GM18951 (cell line): ENCODE data around the gene AQP12A.

Experiments
- POLR2A ChIP-seq: IDR thresholded peaks from 4 replicates; pipeline ENCODE4 v1.6.1; 2011; ENCODE audit warnings: mild to moderate bottlenecking; ENCODE audit not compliant: insufficient read length, insufficient read depth; ENCODE audit errors: extremely low read depth
- in situ Hi-C: fragments of 300-500 bp; cut with MboI; formaldehyde crosslinking; loops from one replicate; pipeline ENCODE4 v1.12.0; 2022; ENCODE audit warnings: low sequenced_read_pairs, mixed read lengths, inconsistent platforms; ENCODE audit not compliant: unreplicated experiment

Gene AQP12A

GRCh38 chr2:240722796-240723735 lies 31.4 kb downstream of the AQP12A start:
- in situ Hi-C loops: no loop called here
- TF ChIP-seq POLR2A: no peak

GRCh38 chr2:240723851-240724250 lies 32.2 kb downstream of the AQP12A start:
- in situ Hi-C loops: no loop called here
- no peak for TF ChIP-seq POLR2A

DNA sequence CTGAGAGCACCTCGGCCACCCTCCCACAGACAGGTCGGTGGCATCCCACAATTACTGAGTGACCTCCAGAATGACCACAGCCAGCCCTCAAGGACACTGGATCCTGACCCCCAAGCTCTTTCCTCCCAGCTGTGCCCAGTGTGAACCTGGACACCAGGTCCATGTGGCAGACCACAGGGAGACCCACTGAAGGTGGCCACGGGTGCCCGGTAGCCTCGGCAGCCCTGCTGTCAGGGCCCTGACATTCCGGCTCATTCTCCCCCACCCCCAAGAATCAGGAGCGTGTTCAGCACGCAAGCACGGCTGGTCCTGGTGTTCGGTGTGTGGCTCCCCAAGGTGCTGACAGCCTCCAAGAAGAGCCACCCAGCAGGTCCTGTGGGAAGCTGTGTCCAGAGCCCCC lies 32.8 kb downstream of the AQP12A start:
- in situ Hi-C loops: no loop called here
- no peak for TF ChIP-seq POLR2A

DNA sequence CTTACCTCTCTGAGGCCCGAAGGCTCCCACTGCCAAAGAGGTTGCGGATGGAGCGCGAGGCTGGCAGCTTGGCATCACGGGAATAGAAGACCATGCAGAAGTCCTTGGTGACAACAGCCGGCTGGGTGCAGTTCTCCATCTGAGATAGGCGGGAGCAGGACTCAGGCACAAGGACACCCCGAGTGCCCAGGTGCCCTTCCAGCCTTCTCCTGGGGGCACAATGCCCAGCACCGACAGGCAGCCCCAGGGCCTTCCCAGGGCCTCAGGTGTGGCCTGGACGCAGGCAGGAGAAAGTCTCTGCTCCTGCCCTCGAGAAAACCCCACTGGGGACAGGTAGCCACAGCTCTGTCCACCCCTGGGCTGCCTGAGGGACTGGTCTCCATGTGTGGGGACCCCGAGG lies 33.6 kb downstream of the AQP12A start:
- TF ChIP-seq POLR2A: no peak
- in situ Hi-C loops: no loop called here

- TF ChIP-seq POLR2A: no peak
Observed at GRCh38 chr2:240725671-240726070, 34.0 kb downstream of the AQP12A start.

DNA sequence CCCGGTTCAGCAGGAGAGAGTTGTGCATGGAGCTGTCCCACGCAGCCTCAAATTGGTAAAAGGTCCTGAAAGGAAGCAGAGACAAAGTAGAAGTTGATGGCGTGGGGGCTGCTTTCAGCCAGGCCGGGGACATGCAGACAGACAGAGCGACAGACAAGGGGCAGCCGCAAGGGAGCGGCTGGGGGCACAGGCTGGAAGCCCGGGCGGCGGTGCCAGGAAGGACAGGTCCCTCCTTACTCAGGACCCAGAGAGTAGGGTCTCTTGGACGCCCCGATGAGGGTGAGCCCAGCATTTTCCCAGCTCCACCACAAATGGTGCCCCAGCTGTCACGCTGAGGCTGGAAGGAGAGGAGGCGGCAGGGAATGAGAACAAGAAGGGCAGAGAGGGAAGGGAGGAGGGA lies 35.2 kb downstream of the AQP12A start:
- TF ChIP-seq POLR2A: no peak
- in situ Hi-C loops: no loop called here

More at GRCh38 chr2:240725671-240726070, 34.0 kb downstream of the AQP12A start:
- in situ Hi-C loops: no loop called here

- in situ Hi-C loops: no loop called here
- no peak for TF ChIP-seq POLR2A
Observed at GRCh38 chr2:240727439-240727838, 35.8 kb downstream of the AQP12A start.

GRCh38 chr2:240727913-240728312 lies 36.2 kb downstream of the AQP12A start:
- in situ Hi-C loops: no loop called here
- no peak for TF ChIP-seq POLR2A

DNA sequence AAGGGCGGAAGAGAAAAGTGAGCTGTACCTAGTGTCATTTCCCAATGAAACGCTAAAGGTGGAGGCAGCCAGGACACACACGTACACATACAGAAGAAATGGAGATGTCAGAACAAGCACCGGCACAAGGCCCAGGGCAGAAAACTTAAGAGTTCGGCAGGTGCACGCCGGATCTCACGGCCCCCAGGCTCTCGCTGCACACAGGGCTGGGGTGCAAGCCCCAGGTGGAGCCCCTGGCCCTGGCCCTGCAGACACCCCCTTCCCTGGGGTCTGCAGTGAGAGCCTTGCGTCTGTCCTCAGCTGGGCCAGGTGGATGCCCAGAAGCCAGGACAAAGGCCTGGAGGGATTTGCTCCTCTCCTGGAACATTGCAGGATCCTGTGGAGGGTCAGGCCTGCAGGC lies 36.7 kb downstream of the AQP12A start:
- TF ChIP-seq POLR2A: no peak
- in situ Hi-C loops: no loop called here

DNA sequence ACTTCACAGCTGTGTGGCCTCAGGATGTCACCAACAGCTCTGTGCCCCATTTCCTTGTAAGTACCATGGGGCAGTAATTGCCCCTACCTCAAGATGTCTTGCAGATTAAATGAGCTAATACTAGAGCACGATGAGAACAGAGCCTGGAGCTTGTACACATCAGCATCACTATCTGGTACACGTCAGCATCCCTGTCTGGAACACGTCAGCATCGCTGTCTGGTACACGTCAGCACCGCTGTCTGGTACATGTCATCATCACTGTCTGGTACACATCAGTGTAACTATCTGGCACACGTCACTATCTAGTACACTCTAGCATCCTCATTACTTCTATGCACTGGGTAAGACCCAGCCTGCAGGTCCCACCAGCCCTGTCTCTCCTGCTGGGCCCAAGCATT lies 37.2 kb downstream of the AQP12A start:
- in situ Hi-C loops: no loop called here
- TF ChIP-seq POLR2A: no peak

GRCh38 chr2:240730501-240731177 lies 39.0 kb downstream of the AQP12A start:
- no peak for TF ChIP-seq POLR2A
- in situ Hi-C loops: no loop called here

GRCh38 chr2:240731178-240731545 lies 39.5 kb downstream of the AQP12A start:
- in situ Hi-C loops: no loop called here
- TF ChIP-seq POLR2A: no peak

- no peak for TF ChIP-seq POLR2A
- in situ Hi-C loops: no loop called here
Observed at GRCh38 chr2:240732184-240732583, 40.5 kb downstream of the AQP12A start.

DNA sequence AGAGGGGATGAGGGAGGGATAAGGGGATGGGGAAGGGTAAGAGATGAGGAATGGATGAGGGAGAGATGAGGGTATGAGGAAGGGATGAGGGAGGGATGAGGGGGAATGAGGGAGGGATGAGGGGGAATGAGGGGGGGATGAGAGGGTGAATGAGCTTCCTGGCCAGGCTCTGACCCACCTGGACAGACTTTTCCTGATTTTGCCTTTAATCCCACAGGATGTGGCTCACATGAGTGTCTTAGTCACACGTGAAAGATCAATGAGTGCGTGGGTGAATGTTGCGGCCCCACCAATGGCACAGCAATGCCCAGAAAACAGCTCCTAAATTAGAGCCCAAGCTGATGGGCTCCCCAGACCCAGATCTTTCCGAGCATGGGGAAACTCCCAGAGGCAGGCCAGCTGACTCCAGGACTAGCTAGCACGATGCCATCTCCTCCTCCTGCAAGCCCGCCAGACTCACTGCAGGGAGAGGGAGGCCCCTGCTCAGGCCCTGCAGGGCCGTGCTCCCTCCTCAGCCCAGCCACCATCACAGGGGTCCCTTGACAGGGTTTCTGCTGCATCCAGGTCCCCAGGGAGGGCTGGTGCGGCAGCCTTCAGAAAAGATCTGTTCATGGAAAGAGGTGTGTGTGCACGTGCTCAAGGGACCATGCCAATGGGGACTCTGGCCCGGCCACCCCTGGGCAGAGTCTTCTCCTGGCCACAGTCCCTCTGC lies 41.4 kb downstream of the AQP12A start:
- in situ Hi-C loops: no loop called here
- no peak for TF ChIP-seq POLR2A
